Peyer's patch (tissue), 4 donors: ENCODE results near the gene PLOD3.

ENCODE experiments used
- POLR2A ChIP-seq, 2 donors: fragments of 450-650 bp; IDR thresholded peaks; one replicate each; pipeline ENCODE4 v1.5.1; 2017; ENCODE audit warnings: antibody characterized with exemption in 2 of 2, mild to moderate bottlenecking in 2 of 2, moderate library complexity in 2 of 2
- TF ChIP-seq, protein P1 (sequence below), 6 experiments: fragments of 450-650 bp in 4 of 6; fragments of 200-600 bp in 2 of 6; sonication (generic) in 1 of 6; IDR thresholded peaks; one replicate each; pipeline ENCODE4 v1.5.1; 2017 to 2019; ENCODE audit warnings: antibody characterized with exemption in 6 of 6, mild to moderate bottlenecking in 3 of 6, moderate library complexity in 1 of 6

DNA sequence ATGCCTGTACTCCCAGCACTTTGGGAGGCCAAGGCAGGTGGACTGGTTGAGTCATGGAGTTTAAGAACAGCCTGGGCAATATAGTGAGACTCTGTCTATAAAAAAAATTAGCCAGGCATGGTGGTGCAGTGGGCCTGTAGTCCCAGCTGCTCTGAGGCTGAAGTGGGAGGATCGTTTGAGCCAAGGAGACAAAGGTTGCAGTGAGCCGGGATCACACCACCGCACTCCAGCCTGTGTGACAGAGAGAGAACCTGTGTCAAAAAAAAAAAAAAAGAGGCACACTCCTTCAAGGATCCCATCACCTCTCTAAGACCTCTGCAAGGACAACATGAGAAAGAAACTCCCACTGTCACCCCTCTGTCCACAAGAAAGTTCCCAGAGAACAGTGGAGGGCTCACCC, 41.7 kb downstream of the PLOD3 start:
- TF ChIP-seq POLR2A (IDR thresholded peaks at IDR 0.05): no peak
- TF ChIP-seq, protein P1, sequence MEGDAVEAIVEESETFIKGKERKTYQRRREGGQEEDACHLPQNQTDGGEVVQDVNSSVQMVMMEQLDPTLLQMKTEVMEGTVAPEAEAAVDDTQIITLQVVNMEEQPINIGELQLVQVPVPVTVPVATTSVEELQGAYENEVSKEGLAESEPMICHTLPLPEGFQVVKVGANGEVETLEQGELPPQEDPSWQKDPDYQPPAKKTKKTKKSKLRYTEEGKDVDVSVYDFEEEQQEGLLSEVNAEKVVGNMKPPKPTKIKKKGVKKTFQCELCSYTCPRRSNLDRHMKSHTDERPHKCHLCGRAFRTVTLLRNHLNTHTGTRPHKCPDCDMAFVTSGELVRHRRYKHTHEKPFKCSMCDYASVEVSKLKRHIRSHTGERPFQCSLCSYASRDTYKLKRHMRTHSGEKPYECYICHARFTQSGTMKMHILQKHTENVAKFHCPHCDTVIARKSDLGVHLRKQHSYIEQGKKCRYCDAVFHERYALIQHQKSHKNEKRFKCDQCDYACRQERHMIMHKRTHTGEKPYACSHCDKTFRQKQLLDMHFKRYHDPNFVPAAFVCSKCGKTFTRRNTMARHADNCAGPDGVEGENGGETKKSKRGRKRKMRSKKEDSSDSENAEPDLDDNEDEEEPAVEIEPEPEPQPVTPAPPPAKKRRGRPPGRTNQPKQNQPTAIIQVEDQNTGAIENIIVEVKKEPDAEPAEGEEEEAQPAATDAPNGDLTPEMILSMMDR (IDR thresholded peaks at IDR 0.05): no peak
